GM19239 (cell line): Measurements from ENCODE around the gene C16orf74.

ENCODE experiments used
- DNase-seq: peaks from one replicate; pipeline ENCODE4 v3.0.0; 2011; ENCODE audit warnings: low spot score; ENCODE audit not compliant: insufficient read length
- FAIRE-seq: peaks from 2 replicates; lab custom pipeline; 2011; peaks lifted over from hg19 to GRCh38; lab: Jason Lieb, UNC

The C16orf74 gene

DNA sequence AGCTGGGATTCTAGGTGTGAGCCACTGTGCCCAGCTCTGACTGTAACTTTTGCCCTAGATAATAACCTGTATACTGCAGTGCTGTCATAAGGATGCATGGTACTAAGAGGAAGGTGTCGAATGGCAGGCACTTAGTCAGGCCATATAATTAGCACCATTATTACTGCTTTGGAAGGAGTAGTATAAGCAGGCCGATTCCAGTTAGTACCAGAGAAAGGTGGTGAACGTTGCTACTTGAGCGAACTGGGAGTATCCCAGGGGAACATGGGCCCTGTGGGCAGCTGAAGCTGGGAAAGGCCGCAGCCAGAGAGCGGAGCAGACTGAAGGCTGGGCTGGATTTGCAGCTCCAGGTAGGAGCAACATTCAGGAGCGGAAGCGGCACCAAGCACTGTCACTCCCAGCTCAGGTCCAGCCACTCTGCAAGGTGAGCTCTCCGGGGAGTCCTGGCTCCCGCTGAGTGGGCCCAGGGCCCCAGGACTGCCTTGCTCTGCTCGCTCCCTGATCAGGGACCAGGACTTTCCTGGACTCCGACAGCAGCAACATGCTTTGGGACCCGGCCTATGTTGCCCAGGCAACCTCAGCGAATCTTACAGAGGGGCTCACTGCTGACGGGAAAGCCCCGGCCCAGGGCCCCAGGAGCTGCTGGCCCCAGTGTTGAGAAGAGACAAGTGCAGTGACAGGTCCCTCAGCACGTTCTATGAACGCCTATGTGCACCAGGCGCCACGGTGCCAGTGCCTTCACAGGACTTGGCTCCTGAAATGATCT, 28.6 kb downstream of the C16orf74 start:
- FAIRE-seq (no peak), DNase-seq (no peak)

DNA sequence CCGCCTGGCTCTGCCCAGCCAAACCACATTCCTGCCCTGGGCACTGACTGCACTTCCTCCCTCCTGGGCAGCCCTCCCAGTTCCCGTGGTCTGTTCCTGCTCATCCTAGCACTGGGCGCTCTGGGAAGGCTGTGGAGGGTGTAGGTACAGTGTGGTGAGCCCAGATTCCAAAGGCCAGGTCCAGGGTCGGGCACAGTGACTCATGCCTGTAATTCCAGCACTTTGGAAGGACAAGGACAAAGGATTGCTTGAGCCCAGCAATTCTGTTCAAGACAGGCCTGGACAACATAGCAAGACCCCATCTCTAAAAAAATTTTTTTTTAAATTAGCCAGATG, 30.6 kb downstream of the C16orf74 start:
- FAIRE-seq (no peak), DNase-seq (no peak)

DNA sequence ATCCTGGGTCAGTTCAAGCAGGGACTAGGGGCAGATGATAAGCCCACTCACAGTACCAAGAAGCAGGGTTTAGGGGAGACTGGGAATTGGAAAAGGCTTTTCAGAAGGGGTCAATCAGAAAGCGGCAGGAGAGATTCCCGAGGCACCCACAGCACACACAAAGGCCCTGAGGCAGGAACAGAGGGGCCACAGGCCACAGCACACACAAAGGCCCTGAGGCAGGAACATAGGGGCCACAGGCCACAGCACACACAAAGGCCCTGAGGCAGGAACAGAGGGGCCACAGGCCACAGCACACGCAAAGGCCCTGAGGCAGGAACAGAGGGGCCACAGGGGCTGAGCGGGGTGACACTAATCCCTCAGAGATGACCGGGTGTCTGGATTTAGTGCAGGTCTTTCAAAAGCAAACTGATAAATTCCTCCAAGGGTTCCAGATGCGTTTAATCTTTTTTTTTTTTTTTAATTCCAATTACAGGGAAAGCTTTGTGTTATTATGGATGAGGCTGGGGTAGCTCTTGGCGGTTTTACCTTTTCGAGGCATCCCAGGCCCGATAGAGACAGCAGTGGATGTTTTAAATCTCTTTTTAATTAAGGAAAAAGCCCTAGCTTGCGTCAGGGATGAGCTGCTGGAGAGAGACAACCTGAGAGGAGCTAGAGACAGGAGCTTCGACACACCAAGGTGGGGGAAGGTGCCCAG, 31.1 kb downstream of the C16orf74 start:
- FAIRE-seq: no peak
- DNase-seq: no peak

GRCh38 chr16:85718682-85719081, 32.2 kb downstream of the C16orf74 start:
- DNase-seq: no peak
- FAIRE-seq: no peak

DNA sequence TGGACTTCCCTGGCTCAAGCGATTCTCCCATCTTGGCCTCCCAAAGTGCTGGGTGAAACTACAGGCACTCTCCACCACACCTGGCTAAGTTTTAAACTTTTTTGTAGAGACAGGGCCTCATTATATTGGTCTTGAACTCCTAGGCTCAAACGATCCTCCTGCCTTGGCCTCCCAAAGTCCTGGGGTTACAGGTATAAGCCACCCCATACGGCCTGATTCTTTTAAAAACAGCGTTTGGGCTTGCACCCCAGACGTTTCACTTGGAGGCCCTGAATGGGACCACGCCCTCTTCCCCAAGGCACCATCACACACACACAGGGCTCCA, 32.8 kb downstream of the C16orf74 start:
- FAIRE-seq: no peak

GRCh38 chr16:85717393-85718152, 33.3 kb downstream of the C16orf74 start:
- peak; percentile 84 for DNase-seq
- no peak for FAIRE-seq

More for the DNA sequence above, 32.8 kb downstream of the C16orf74 start:
- no peak for DNase-seq

DNA sequence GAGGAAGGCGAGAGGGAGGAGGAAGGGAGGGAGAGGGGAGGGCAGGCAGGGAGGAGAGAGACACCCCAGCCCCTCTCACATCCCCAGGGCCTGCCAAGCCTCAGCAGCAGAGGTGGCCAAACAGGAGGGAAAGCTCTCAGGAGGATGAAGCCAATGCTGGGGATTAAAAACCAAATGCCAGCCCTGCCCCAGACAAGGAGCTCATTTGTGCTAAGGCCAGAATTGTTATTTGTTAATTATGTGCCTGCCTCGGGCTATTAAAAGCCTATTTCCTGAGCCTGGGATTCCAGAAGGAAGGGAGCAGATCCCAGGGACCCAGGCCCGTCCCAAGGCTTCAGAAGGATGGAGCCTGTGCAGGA, 34.2 kb downstream of the C16orf74 start:
- DNase-seq (no peak), FAIRE-seq (no peak)

DNA sequence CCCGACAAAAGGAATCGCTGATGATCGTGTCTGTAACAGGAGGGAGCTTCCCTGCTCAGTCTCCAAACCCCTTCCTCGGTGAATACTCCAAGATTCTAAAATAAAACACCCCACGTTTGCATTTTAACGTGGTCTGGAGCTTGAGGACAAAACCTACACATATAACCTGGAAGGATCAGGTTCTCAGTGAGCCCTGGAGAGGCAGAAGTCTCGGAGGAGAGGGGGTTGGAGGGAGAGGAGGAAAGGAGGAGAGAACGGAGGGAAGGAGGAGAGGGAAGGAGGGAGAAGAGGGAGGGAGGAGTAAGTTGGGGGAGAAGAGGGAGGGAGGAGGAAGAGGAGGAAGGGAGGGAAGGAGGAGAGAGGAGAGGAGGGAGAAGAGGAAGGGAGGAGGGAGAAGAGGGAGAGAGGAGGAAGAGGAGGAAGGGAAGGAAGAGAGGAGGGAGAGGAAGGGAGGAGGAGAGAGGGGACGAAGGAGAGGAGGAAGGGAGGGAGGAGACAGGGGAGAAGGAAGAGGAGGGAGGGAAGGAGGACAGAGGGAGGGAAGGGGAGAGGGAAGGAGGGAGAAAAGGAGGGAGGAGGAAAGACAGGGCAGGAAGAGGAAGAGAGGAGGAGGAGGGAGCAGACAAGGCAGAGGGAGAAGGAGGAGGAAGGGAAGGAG, 34.7 kb downstream of the C16orf74 start:
- no peak for DNase-seq
- FAIRE-seq: no peak

- DNase-seq (no peak), FAIRE-seq (no peak)
Measured at GRCh38 chr16:85715169-85716021, 35.5 kb downstream of the C16orf74 start.

DNA sequence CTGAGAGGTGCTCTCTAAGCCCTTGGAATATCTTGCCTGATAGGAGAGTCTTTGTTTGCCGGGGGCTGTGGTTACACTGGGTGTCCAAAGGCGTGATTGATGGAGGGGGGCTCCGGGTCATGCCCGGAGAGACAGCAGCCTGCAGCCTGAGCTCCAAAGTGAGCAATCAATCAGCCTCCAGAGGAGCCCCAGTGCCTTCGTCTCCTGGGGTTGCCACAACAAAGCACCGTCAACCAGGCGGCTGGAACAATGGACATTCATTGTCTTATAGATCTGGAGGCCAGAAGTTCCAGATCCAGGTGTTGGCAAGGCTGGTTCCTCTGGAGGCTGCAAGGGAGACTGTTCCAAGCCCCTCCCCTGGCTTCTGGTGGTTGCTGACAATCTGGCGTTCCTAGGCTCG, 38.1 kb downstream of the C16orf74 start:
- DNase-seq: no peak
- no peak for FAIRE-seq

DNA sequence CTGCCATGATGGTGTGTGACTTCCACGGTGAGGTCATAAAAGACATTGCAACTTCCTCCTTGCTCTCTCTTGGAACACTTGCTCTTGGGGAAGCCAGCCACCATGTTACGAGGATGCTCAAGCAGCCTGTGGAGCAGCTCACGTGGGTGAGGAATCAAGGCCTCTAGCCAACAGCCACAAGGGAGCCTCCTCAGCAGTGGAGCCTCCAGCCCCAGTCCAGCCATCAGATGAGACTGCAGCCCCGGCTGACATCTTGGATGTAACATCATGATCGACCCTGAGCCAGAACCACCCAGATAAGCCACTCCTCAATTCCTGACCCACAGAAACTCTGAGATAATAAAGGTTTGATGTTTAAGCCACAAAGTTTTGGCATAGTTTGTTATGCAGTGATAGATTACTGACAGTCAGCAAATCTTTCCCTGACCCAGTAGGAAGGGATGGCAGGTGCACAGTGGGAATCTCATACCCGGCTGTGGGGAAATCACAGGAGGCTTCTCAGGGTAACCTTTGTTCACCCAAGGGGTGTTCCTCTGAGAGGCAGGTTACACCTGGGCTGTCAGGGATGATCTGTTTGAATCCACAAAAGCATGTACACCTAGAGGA, 38.8 kb downstream of the C16orf74 start:
- no peak for DNase-seq
- no peak for FAIRE-seq

DNA sequence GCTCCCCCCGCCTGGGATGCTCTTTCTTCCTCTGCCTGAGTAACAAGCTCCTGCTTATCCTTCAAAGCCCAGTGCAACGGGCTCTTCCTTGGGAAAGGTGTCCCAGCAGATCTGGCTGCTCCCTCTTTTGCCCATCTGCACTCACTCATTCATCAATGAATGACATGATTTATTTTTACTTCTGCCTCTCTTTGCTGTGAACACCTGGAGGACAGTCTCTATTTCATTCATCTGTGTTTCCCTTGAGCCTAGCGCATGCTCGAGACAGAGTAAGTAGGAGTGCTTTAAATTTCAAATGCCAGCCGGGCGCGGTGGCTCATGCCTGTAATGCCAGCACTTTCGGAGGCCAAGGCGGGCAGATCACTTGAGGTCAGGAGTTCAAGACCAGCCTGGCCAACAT, 40.2 kb downstream of the C16orf74 start:
- FAIRE-seq: no peak

DNA sequence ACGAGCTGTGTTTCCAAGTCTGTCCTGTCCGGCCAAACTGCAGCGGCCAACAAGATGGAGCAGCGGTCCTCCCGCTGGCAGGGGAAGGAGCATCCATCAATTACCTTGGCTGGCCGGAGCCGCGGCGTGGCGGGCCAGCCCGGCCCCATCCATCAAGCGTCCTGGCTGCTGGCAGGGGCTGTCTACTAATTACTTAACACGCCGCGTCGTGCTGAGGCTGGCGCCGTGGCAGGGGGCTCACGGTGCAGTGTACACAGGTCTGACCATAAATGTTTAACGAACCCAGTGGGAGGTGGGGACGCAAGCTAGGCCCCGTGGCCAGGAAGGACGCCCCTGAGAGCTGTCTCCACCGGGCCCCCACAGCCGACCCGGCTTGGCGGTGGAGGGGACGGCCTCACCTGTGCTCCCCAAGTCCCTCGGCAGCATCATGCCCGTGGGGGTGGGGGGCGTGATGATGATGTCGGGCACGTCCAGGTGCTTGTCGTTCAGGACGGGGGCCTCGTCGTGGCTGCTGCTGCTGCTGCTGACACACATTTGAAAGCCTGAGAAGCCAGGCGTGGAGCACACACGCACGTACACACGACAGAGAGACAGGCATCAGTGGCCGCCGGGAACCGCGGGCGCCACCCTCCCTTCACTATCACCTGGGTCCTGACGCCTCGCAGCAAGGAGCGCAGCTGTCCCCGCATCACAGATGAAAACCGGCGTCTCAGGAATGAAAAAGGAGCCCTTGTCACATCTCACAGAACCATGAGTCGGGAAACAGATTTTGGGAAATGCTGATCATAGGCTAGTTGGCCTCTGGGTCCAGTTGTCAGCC, 40.9 kb downstream of the C16orf74 start:
- no peak for DNase-seq
- FAIRE-seq: no peak

More for the DNA sequence above, 40.2 kb downstream of the C16orf74 start:
- DNase-seq: no peak

GRCh38 chr16:85708338-85708737, 42.6 kb downstream of the C16orf74 start:
- no peak for DNase-seq
- no peak for FAIRE-seq

GRCh38 chr16:85707528-85708095, 43.3 kb downstream of the C16orf74 start:
- FAIRE-seq: no peak
- no peak for DNase-seq

GRCh38 chr16:85706449-85707034, 44.4 kb downstream of the C16orf74 start:
- no peak for FAIRE-seq
- no peak for DNase-seq

- no peak for FAIRE-seq
Measured at GRCh38 chr16:85704900-85705846, 45.7 kb downstream of the C16orf74 start.

More at GRCh38 chr16:85704900-85705846, 45.7 kb downstream of the C16orf74 start:
- DNase-seq: no peak
